Measurements from ENCODE around the gene TMEM208. TPM values are rescaled to one million over a fixed set of nuclear protein-coding genes. Genes with fewer than 3 reads are reported as not detected.
A peak's percentile ranks its signal among the peaks of the same experiment; 100 is the strongest.

The TMEM208 gene
- polyA plus RNA-seq, 3 donors: 45.4 to 130 (median 117) TPM

DNA sequence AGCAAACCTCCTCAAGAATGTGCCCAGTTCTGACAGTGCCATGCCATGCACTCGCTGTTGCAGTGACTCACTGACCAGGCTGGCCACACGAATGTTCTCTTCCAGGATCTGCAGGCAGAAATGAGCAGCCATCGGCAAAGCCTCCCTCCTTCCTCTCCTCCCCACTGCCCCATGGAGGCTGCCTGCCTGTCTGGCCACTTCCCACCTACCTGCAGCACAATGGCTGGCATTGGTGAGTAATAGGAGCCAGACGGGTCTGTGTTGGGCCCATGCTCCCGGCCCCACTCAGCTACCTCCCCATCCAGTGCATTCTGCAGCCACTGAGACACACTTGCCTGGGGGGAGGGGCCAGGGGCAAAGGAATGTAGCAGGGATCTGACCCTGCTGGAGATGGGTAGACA, 40.4 kb upstream of the TMEM208 start:
- Mint-ChIP-seq H3K27ac (peak overlapping the region in 1 of 7 donors; percentile 41), H3K4me3 (peak overlapping the region in 1 of 2 donors; percentile 64), H3K36me3 (peaks cover 2% of the 10 kb centered on the region in 2 donors), H3K4me1 (peaks cover 17% of the 10 kb centered on the region), H3K9me3 (peaks cover 0 to 5% (median 2%) of the 10 kb centered on the region in 7 donors), H3K27me3 (ENCODE audit: low read depth in 3 of 3) (peaks cover 7 to 29% (median 18%) of the 10 kb centered on the region in 3 donors)
- Histone ChIP-seq H2AFZ (ENCODE audit: insufficient read depth, low read depth, low read length, poor library complexity, severe bottlenecking) (no peak overlapping the region), H3K27ac (ENCODE audit: low read depth in 1 of 2, low read length in 2 of 2) (no peak overlapping the region), H3K9me3 (replicated peaks in 1 of 2; ENCODE audit: control insufficient read depth in 1 of 2, insufficient read depth in 1 of 2, low read length in 2 of 2) (no peaks in the 10 kb centered on the region), H3K4me1 (ENCODE audit: control insufficient read depth in 1 of 2, insufficient read depth in 2 of 2, low read length in 2 of 2) (peaks cover 36 to 41% of the 10 kb centered on the region in 2 donors), H3K27me3 (ENCODE audit: control insufficient read depth in 2 of 2, insufficient read depth in 2 of 2, low read length in 2 of 2) (peaks cover 0 to 8% of the 10 kb centered on the region in 2 donors), H3K36me3 (replicated peaks in 1 of 2; ENCODE audit: control insufficient read depth in 1 of 2, insufficient read depth in 2 of 2, low read length in 2 of 2) (no peaks in the 10 kb centered on the region), H3K9ac (ENCODE audit: insufficient read depth, low read length, poor library complexity, severe bottlenecking) (no peak overlapping the region), H3K4me3 (replicated peaks in 1 of 3; ENCODE audit: low read depth in 2 of 3, low read length in 3 of 3) (no peak overlapping the region), H4K20me1 (ENCODE audit: insufficient read depth, low read length) (no peaks in the 10 kb centered on the region), H3K4me2 (replicated peaks; ENCODE audit: extremely low read depth, low read length, poor library complexity, severe bottlenecking) (no peak overlapping the region), H3K79me2 (ENCODE audit: insufficient read depth, low read length) (peaks cover 8% of the 10 kb centered on the region)
- intact Hi-C loops (cut with micrococcal nuclease): no loop called here
- WGBS (ENCODE audit: insufficient coverage): 94% methylated on average over 2 of the region's 5 CpGs
- DNase-seq: no peak
- TF ChIP-seq, protein P1, sequence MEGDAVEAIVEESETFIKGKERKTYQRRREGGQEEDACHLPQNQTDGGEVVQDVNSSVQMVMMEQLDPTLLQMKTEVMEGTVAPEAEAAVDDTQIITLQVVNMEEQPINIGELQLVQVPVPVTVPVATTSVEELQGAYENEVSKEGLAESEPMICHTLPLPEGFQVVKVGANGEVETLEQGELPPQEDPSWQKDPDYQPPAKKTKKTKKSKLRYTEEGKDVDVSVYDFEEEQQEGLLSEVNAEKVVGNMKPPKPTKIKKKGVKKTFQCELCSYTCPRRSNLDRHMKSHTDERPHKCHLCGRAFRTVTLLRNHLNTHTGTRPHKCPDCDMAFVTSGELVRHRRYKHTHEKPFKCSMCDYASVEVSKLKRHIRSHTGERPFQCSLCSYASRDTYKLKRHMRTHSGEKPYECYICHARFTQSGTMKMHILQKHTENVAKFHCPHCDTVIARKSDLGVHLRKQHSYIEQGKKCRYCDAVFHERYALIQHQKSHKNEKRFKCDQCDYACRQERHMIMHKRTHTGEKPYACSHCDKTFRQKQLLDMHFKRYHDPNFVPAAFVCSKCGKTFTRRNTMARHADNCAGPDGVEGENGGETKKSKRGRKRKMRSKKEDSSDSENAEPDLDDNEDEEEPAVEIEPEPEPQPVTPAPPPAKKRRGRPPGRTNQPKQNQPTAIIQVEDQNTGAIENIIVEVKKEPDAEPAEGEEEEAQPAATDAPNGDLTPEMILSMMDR (IDR thresholded peaks at IDR 0.05): no peak

DNA sequence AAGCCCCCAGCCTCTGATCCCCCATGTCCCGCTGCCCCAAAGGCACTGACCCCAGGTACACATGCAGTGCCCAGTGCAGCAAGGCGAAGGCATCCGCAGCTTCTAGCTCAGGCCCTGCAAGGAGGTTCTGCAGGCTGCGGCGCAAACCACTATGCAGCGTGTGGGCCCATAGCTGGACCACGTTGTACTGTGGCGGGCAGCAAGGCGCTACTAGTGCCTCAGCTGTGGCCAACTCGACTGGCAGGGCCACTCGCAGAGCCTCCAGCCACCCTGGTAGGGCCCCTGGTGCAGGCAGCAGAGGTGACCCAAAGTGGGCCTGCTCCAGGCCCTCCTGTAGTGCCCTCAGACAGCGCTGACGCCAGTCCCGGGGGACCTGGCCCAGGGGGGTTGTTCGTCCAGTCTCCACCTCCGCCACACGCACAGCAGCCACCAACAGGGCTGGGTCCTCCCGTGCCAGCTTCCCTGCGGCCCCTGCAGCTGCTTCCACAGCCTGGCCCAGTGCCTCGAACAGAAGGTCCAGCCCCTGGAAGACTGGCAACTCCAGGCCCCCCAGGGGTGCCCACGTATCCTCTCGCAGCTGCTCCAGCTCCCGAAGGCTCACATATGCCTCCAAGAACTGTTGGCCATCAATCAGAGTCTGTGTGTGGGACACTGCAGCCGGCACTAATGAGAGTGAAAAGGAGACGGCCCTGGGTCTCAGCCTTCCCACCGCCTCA, 39.6 kb upstream of the TMEM208 start:
- intact Hi-C loops (cut with micrococcal nuclease): no loop called here
- WGBS (ENCODE audit: insufficient coverage): 94% methylated on average over 26 of the region's 26 CpGs
- H3K27ac Mint-ChIP-seq: no peak overlapping the region

More for the DNA sequence above, 39.6 kb upstream of the TMEM208 start:
- Mint-ChIP-seq H3K4me1 (peaks cover 21% of the 10 kb centered on the region), H3K36me3 (peaks cover 2% of the 10 kb centered on the region in 2 donors), H3K9me3 (peaks cover 0 to 5% (median 2%) of the 10 kb centered on the region in 7 donors), H3K27me3 (ENCODE audit: low read depth in 3 of 3) (peaks cover 7 to 29% (median 18%) of the 10 kb centered on the region in 3 donors), H3K4me3 (no peak overlapping the region)
- no peaks in the 10 kb centered on the region for H3K9me3 ChIP-seq (replicated peaks in 1 of 2; ENCODE audit: control insufficient read depth in 1 of 2, insufficient read depth in 1 of 2, low read length in 2 of 2)
- H3K4me1 ChIP-seq (ENCODE audit: control insufficient read depth in 1 of 2, insufficient read depth in 2 of 2, low read length in 2 of 2): peaks cover 34 to 38% of the 10 kb centered on the region in 2 donors
- no peak overlapping the region for H3K4me2 ChIP-seq (replicated peaks; ENCODE audit: extremely low read depth, low read length, poor library complexity, severe bottlenecking)
- TF ChIP-seq, protein P1 (IDR thresholded peaks at IDR 0.05): no peak
- peaks cover 9% of the 10 kb centered on the region for H3K79me2 ChIP-seq (ENCODE audit: insufficient read depth, low read length)
- H3K27ac ChIP-seq (ENCODE audit: low read depth in 1 of 2, low read length in 2 of 2): no peak overlapping the region
- H2AFZ ChIP-seq (ENCODE audit: insufficient read depth, low read depth, low read length, poor library complexity, severe bottlenecking): no peak overlapping the region
- peaks cover 0 to 8% of the 10 kb centered on the region in 2 donors for H3K27me3 ChIP-seq (ENCODE audit: control insufficient read depth in 2 of 2, insufficient read depth in 2 of 2, low read length in 2 of 2)
- H3K9ac ChIP-seq (ENCODE audit: insufficient read depth, low read length, poor library complexity, severe bottlenecking): no peak overlapping the region
- no peaks in the 10 kb centered on the region for H3K36me3 ChIP-seq (replicated peaks in 1 of 2; ENCODE audit: control insufficient read depth in 1 of 2, insufficient read depth in 2 of 2, low read length in 2 of 2)
- H4K20me1 ChIP-seq (ENCODE audit: insufficient read depth, low read length): peaks cover 2% of the 10 kb centered on the region
- DNase-seq: no peak
- H3K4me3 ChIP-seq (replicated peaks in 1 of 3; ENCODE audit: low read depth in 2 of 3, low read length in 3 of 3): no peak overlapping the region

Data from CD14-positive monocyte (primary cell).